Measurements from ENCODE around the gene CGB2.
"Not testable (repeated sequence)": the region's sequence is repeated elsewhere in the genome, so short reads cannot be mapped to it uniquely, and the experiment has no call there.

The CGB2 gene

DNA sequence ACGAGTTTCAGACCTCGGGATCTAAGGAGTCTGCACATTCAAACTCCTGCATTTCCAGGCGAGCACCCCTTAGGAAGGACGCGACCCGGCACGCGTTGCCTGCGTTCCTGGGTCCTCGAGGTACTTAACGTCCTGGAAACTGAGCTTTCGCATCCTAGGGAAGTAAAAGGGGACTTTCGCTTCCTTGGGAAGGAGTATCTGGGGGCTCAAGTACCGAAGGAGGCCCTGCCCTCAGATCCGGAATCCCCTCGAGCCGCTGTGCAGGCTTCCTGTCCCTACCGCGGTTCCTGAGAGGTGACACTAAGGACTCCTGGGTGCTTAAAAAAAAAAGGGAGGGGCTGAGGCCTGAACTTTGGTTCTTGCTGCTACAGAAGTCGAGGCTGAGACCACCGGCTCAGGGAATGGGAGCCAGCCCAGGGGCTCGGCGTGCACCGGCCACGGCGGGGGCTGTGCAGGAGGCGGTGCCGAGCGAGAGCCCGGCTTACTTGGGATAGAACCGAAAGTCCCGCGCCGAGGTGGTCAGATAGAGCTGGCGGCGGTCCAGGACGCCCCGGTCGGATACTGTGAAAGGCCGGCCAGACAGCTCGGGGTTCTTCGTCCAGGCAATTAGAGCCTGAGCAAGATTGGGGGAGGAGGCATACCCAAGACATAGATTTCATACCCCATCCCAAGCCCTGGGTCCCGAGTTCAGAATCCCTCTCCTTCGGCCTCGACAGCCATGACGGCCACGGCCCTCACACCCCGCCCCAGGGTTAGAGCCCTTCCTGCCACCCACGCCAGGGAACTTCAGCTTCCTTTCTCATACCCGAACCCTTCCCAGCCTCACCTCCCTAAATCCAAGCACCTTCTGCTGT lies 13.1 kb upstream of the CGB2 start:
- DNase-seq (ENCODE audit: low spot score in 2 of 2), result peak in 1 of 2 donors; percentile 56
- H3K4me1 Mint-ChIP-seq, result peaks cover 31% of the 10 kb centered on the region
- H3K4me3 Mint-ChIP-seq, result peak overlapping the region; percentile 84
- H3K9me3 Mint-ChIP-seq, ATAC-seq: not testable (repeated sequence)
- peak overlapping the region; percentile 27 for H3K27ac Mint-ChIP-seq
- H3K36me3 Mint-ChIP-seq, result peaks cover 14% of the 10 kb centered on the region

DNA sequence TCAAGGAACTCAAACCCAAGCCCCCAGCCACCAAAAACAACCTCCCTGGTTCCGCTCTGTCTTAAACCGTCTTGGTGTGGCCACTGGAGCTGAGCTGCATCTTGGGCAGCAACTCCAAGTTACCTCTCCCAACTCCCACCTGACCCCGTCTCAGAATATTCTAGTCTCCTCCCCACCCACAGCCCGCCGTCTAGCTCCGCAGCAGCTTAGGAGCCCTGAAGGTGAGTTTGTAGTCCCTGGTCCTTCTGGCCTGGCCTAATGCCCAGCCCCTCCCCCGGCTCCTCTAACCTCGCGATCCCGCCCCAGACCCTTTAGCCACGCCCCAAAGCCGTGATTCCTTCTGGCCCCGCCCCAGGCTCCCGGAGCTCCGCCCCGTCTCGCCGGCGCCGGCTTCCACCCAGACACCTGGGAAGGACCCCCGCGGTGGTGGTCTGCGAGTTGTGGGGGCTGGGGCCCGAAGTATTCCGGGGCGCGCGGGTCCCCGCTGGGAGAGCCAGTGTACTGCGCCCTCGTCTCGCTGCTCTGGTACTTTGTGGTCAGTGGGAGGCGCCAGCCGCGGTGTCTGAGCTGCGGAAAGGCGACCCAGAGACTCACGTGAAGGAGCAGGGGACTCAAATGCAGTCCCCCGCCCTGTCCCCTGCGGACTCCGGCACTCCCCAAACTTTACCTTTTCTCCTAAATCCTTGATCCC lies 12.3 kb upstream of the CGB2 start:
- DNase-seq (ENCODE audit: low spot score in 2 of 2), result peak; percentile 60 to 83
- H3K36me3 Mint-ChIP-seq, result peaks cover 9% of the 10 kb centered on the region
- peak overlapping the region; percentile 84 for H3K4me3 Mint-ChIP-seq
- no peaks in the 10 kb centered on the region for H3K9me3 Mint-ChIP-seq
- ATAC-seq, result peak; percentile 49
- H3K27ac Mint-ChIP-seq, result peak overlapping the region; percentile 27
- H3K4me1 Mint-ChIP-seq, result peaks cover 31% of the 10 kb centered on the region

DNA sequence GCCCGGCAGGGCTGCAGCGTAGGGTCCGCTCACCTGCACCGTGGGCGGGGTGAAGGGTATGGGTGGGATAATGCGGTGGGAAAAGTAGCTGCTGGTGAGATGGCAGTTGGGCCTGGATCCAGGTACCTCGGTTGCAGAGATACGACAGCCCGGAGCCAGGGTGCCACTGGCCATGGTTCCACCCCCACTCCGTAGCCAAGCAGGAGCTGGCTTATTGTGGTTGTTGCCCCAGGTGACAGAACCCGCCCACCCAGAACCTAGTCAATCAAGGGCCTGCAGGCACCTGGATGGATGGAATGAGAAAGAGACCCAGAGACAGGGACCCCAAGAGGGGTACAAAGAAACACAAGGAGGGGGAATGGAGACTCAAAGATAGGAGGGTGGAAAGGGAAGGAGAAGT lies 11.3 kb upstream of the CGB2 start:
- no peak overlapping the region for H3K27ac Mint-ChIP-seq
- H3K4me1 Mint-ChIP-seq, result peaks cover 31% of the 10 kb centered on the region
- DNase-seq (ENCODE audit: low spot score in 2 of 2), result no peak
- H3K4me3 Mint-ChIP-seq, result peak overlapping the region; percentile 84
- H3K9me3 Mint-ChIP-seq, result no peaks in the 10 kb centered on the region
- ATAC-seq, result no peak
- peaks cover 5% of the 10 kb centered on the region for H3K36me3 Mint-ChIP-seq

DNA sequence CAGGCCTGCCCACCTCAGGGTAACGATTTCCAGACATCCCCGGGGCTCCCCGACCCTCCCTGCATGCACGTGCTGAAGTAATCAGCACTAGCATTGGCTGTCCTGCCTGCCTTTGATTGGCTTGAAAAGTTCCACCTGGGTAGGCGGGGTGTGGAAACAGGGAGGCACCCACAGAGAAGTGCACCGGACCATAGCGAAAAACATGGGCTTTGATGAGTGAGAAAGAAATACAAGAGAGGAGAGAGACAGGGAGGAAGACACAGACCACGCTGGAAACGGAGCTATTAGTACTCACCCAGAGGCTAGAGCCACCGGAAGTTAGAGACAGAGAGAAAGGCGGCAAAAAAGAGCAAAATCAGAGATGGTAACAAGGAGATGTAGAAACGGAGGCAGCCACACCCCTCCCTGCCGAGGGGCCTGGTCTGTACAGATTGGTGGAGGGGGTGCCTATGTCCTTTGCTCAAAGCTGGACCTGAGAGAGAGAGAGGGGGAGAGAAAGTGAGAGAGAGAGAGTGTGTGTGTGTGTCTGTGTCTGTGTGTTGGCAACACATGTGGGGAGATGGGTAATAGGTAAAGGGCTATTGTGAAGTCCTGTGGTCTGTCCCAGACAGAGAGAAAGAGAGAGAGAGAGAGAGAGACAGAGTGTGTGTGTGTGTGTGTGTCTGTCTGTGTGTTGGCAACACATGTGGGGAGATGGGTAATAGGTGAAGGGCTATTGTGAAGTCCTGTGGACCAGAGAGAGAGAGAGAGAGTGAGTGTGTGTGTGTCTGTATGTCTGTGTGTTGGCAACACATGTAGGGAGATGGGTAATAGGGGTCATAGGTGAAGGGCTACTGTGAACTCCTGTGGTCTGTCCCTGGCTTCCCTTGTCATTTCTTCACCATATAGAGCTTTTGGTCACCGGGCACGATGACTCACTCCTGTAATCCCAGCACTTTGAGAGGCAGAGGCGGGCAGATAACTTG lies 10.5 kb upstream of the CGB2 start:
- DNase-seq (ENCODE audit: low spot score in 2 of 2) (no peak), ATAC-seq (peak; percentile 47)
- peak overlapping the region; percentile 1 for H3K4me3 Mint-ChIP-seq
- peak overlapping the region; percentile 7 for H3K27ac Mint-ChIP-seq
- no peaks in the 10 kb centered on the region for H3K36me3 Mint-ChIP-seq
- peaks cover 31% of the 10 kb centered on the region for H3K4me1 Mint-ChIP-seq
- H3K9me3 Mint-ChIP-seq, result no peaks in the 10 kb centered on the region

DNA sequence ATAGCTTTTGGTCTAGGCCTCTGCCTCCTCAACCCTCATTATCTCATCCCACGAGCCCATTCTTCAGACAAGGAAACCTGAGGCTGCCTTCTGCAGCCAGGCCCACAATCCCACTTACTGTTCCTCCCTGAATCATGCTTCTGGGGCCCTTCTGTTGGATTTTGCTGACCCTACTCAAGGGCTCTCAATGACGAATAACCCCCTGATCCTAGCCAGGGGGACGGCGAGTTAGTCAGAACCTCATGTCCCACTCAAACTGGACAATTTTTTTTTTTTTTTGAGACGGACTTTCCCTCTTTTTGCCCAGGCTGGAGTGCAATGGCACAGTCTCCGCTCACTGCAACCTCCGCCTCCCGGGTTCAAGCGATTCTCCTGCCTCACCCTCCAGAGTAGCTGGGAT lies 9.6 kb upstream of the CGB2 start:
- Mint-ChIP-seq H3K4me1 (peaks cover 31% of the 10 kb centered on the region), H3K9me3 (no peaks in the 10 kb centered on the region), H3K36me3 (no peaks in the 10 kb centered on the region), H3K27ac (no peak overlapping the region), H3K4me3 (no peak overlapping the region)
- ATAC-seq, result no peak
- no peak for DNase-seq (ENCODE audit: low spot score in 2 of 2)

DNA sequence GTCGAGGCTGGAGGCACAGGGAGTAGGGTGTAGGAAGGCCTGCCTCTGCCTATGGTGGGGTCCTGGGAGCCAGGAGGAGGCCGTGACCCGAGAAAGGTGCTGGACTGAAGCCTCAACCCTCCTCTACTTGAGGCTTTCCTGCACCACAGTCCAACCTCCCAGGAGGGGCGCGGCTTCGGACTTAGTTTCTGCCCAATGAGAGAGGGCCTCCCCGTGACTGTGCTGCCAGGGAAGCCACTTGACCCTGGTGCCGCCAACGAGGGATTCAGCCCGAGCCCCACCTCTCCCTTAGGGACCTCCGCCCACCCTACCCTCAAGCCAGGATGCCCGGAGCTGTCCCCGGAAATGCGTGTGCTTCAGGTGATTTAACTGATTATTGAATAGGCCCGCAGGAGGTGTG lies 7.5 kb upstream of the CGB2 start, which contains the start of gene CGB3:
CGB3 (minus strand) TSS at position 101 of the 400 bp plus-strand sequence. CDS start 362 bp downstream, outside the sequence.
- H3K27ac Mint-ChIP-seq; H3K4me3 Mint-ChIP-seq; DNase-seq (ENCODE audit: low spot score in 2 of 2); ATAC-seq; H3K9me3 Mint-ChIP-seq; H3K36me3 Mint-ChIP-seq: not testable (repeated sequence)
- peaks cover 22% of the 10 kb centered on the region for H3K4me1 Mint-ChIP-seq

DNA sequence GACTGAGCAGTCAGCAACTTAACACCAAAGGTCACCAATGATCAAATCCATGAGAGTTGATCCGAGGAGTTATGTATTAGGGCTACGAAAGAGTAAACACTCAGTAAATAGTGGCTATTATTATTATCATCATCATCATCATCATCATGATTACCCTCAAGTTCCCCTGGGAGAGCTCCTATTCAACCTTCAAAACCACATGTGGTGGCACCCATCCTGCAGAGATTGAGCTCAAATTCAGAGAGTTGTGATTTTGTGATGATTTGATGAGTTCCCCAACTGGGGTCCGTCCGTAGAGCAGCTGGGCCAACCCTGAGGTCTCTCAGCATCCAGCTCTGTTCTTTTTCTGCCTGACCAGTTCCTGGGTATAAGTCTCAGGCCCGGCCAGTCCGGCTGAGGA lies 6.6 kb upstream of the CGB2 start:
- H3K36me3 Mint-ChIP-seq, H3K4me3 Mint-ChIP-seq: not testable (repeated sequence)
- H3K4me1 Mint-ChIP-seq, result peaks cover 17% of the 10 kb centered on the region

DNA sequence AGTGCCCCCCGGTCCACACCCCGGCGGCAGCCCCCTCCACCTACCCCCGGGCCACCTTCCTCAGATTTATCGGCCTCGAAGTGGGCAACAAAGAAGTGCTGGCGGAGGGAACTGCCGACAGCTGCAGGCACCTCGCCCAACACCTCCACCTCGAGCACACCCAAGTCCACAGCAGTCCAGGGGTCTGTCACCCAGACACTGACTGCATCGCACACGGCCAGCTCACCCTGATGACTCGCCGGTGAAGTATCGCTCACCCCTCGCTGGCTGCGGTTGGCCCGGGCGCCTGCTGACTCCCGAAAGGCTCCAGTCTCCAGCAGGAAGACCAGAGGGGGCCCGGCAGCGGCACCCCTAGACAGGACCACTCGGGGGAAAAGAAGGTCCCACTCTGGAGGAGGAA lies 6.1 kb upstream of the CGB2 start:
- DNase-seq (ENCODE audit: low spot score in 2 of 2); ATAC-seq; H3K9me3 Mint-ChIP-seq; H3K4me3 Mint-ChIP-seq; H3K36me3 Mint-ChIP-seq; H3K27ac Mint-ChIP-seq: not testable (repeated sequence)
- H3K4me1 Mint-ChIP-seq, result peaks cover 12% of the 10 kb centered on the region

More for the DNA sequence above, 6.6 kb upstream of the CGB2 start:
- not testable (repeated sequence) for H3K27ac Mint-ChIP-seq; H3K9me3 Mint-ChIP-seq; ATAC-seq; DNase-seq (ENCODE audit: low spot score in 2 of 2)

DNA sequence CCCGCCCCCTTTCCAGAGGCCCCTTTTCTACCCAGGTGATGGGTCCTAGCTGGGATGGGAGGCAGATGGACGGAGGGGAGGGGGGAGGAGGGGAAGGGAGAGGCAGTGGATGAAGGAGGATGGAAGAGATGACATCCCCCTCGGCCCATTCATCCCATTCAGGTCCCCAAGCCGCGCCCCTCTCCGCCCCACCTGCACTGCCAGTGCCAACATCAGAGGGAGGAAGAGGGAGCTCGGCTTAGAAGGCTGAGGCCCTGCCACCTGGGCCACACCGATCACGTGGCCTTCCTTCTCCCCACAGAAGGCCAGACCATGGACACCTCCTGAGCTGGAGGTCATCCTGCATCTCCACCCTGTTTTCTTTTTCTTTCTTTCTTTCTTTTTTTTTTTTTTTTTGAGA lies 3.0 kb upstream of the CGB2 start:
- H3K9me3 Mint-ChIP-seq; H3K36me3 Mint-ChIP-seq; H3K27ac Mint-ChIP-seq; ATAC-seq; DNase-seq (ENCODE audit: low spot score in 2 of 2); H3K4me3 Mint-ChIP-seq; H3K4me1 Mint-ChIP-seq: not testable (repeated sequence)

DNA sequence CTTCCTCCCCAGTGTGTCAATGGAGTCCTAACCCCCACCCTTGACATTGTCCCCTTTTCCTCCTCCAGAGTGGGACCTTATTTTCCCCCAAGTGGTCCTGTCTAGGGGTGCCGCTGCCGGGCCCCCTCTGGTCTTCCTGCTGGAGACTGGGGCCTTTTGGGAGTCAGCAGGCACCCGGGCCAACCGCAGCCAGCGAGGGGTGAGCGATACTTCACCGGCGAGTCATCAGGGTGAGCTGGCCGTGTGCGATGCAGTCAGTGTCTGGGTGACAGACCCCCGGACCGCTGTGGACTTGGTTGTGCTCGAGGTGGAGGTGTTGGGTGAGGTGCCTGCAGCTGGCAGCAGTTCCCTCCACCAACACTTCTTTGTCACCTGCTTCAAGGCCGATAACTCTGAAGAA lies 1.9 kb upstream of the CGB2 start:
- not testable (repeated sequence) for H3K36me3 Mint-ChIP-seq; DNase-seq (ENCODE audit: low spot score in 2 of 2); H3K27ac Mint-ChIP-seq; H3K4me3 Mint-ChIP-seq; H3K9me3 Mint-ChIP-seq; ATAC-seq; H3K4me1 Mint-ChIP-seq

DNA sequence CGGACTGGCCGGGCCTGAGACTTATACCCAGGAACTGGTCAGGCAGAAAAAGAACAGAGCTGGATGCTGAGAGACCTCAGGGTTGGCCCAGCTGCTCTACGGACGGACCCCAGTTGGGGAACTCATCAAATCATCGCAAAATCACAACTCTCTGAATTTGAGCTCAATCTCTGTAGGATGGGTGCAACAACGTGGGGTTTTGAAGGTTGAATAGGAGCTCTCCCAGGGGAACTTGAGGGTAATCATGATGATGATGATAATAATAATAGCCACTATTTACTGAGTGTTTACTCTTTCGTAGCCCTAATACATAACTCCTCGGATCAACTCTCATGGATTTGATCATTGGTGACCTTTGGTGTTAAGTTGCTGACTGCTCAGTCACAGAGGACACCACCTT lies 1.4 kb upstream of the CGB2 start:
- not testable (repeated sequence) for H3K36me3 Mint-ChIP-seq; ATAC-seq; DNase-seq (ENCODE audit: low spot score in 2 of 2); H3K9me3 Mint-ChIP-seq; H3K4me1 Mint-ChIP-seq; H3K4me3 Mint-ChIP-seq; H3K27ac Mint-ChIP-seq

DNA sequence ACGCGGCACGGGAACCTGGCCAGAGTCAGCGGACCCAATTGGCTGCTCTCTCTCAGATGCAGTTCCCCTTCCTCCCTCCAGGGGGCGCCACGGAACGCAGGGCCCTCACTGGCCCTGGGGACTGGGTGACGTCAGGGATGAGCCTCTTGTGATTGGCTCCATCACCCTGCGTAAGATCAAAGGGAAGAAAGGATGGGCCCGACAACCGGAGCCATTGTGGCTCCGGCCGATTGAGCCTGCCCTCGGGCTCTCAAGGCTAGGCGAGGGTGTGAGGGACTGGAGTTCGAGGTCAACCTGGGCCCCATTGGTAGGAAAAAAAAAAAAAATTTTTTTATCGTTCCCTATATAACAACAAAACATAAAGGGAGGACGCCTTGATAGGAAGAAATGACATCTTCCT lies 5.1 kb downstream of the CGB2 start, which contains the start of gene CGB1:
CGB1 (minus strand) TSS at position 81 of the 400 bp plus-strand sequence. CDS start 184 bp downstream, outside the sequence.
- ATAC-seq, result peak; percentile 57
- not testable (repeated sequence) for H3K27ac Mint-ChIP-seq, H3K4me3 Mint-ChIP-seq, H3K4me1 Mint-ChIP-seq, H3K36me3 Mint-ChIP-seq, H3K9me3 Mint-ChIP-seq
- peak in 1 of 2 donors; percentile 77 for DNase-seq (ENCODE audit: low spot score in 2 of 2)

DNA sequence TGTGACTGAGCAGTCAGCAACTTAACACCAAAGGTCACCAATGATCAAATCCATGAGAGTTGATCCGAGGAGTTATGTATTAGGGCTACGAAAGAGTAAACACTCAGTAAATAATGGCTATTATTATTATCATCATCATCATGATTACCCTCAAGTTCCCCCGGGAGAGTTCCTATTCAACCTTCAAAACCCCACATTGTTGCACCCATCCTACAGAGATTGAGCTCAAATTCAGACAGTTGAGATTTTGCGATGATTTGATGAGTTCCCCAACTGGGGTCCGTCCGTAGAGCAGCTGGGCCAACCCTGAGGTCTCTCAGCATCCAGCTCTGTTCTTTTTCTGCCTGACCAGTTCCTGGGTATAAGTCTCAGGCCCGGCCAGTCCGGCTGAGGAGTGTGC lies 6.4 kb downstream of the CGB2 start:
- not testable (repeated sequence) for H3K27ac Mint-ChIP-seq; DNase-seq (ENCODE audit: low spot score in 2 of 2); ATAC-seq; H3K9me3 Mint-ChIP-seq; H3K4me3 Mint-ChIP-seq; H3K4me1 Mint-ChIP-seq; H3K36me3 Mint-ChIP-seq

DNA sequence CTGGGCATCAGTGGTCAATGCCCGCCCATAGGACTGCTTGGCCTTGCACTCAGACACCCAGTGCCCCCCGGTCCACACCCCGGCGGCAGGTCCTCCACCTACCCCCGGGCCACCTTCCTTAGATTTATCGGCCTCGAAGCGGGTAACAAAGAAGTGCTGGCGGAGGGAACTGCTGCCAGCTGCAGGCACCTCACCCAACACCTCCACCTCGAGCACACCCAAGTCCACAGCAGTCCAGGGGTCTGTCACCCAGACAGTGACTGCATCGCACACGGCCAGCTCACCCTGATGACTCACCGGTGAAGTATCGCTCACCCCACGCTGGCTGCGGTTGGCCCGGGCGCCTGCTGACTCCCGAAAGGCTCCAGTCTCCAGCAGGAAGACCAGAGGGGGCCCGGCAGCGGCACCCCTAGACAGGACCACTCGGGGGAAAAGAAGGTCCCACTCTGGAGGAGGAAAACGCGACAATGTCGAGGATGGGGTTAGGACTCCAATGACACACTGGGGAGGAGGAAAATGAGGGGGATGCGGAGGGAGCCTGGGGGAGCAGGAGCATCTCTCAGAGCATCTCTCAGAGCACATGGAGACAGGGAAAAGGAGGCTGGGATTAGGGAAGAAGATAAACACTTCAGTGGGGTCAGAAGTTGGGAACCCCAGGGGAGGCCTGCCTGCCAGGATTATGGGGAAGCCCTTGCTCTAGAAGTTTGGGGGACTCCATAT lies 7.0 kb downstream of the CGB2 start:
- peak; percentile 57 for ATAC-seq
- H3K4me3 Mint-ChIP-seq; H3K4me1 Mint-ChIP-seq; H3K9me3 Mint-ChIP-seq; H3K27ac Mint-ChIP-seq; DNase-seq (ENCODE audit: low spot score in 2 of 2); H3K36me3 Mint-ChIP-seq: not testable (repeated sequence)
